Loucy (cell line): ENCODE results near the gene DCPS.

ENCODE experiments used
- H2AFZ ChIP-seq: fragments of 200-600 bp; sonication (generic); 2 replicates; pipeline ENCODE4 v1.6.0; 2016; ENCODE audit warnings: antibody characterized with exemption, mild to moderate bottlenecking, low read length, moderate library complexity
- H3F3A ChIP-seq: fragments of 200-600 bp; 2 replicates; pipeline ENCODE4 v1.6.0; 2016; ENCODE audit warnings: antibody characterized with exemption, low read depth, mild to moderate bottlenecking
- H3K27me3 ChIP-seq: fragments of 200-600 bp; sonication (generic); 2 replicates; pipeline ENCODE4 v1.6.1; 2014; ENCODE audit warnings: low read length, mild to moderate bottlenecking; ENCODE audit not compliant: insufficient read depth, poor library complexity, severe bottlenecking
- H3K36me3 ChIP-seq: fragments of 200-600 bp; sonication (generic); 2 replicates; pipeline ENCODE4 v1.6.1; 2016; ENCODE audit warnings: low read length; ENCODE audit not compliant: insufficient read depth
- H3K4me1 ChIP-seq: fragments of 200-600 bp; sonication (generic); 2 replicates; pipeline ENCODE4 v1.5.1; 2014; ENCODE audit warnings: low read length, mild to moderate bottlenecking; ENCODE audit not compliant: insufficient read depth, poor library complexity, severe bottlenecking
- H3K4me2 ChIP-seq: fragments of 200-600 bp; sonication (generic); 2 replicates; pipeline ENCODE4 v1.6.0; 2014; ENCODE audit warnings: antibody characterized with exemption, low read length, low read depth, mild to moderate bottlenecking; ENCODE audit not compliant: poor library complexity, severe bottlenecking
- H3K4me3 ChIP-seq: fragments of 200-600 bp; sonication (generic); 2 replicates; pipeline ENCODE4 v1.5.1; 2014; ENCODE audit warnings: low read length, mild to moderate bottlenecking, mixed read lengths; ENCODE audit not compliant: poor library complexity, severe bottlenecking
- H3K79me2 ChIP-seq: fragments of 200-600 bp; sonication (generic); 2 replicates; pipeline ENCODE4 v1.6.1; 2014; ENCODE audit warnings: low read length; ENCODE audit not compliant: insufficient read depth
- H3K9ac ChIP-seq: fragments of 200-600 bp; sonication (generic); 2 replicates; pipeline ENCODE4 v1.6.0; 2014; ENCODE audit warnings: mild to moderate bottlenecking, low read depth, low read length, moderate library complexity; ENCODE audit not compliant: poor library complexity, severe bottlenecking
- H3K9me2 ChIP-seq: fragments of 200-600 bp; sonication (generic); replicated peaks from 2 replicates; pipeline ENCODE4 v1.6.1; 2016; ENCODE audit warnings: low read depth, low read length, mixed read lengths
- H3K9me3 ChIP-seq: fragments of 200-600 bp; sonication (generic); 2 replicates; pipeline ENCODE4 v1.6.1; 2014; ENCODE audit warnings: mild to moderate bottlenecking, antibody characterized with exemption, low read length, low read depth; ENCODE audit not compliant: insufficient read depth
- H4K20me1 ChIP-seq: fragments of 200-600 bp; sonication (generic); 2 replicates; pipeline ENCODE4 v1.6.0; 2014; ENCODE audit warnings: antibody characterized with exemption, low read length, mild to moderate bottlenecking; ENCODE audit not compliant: insufficient read depth, poor library complexity, severe bottlenecking
- CTCF ChIP-seq: fragments of 200-600 bp; sonication (generic); conservative IDR thresholded peaks from 2 replicates; pipeline ENCODE4 v1.5.1; 2014; ENCODE audit warnings: mild to moderate bottlenecking, antibody characterized with exemption, low read length
- EZH2phosphoT487 ChIP-seq: fragments of 200-600 bp; IDR thresholded peaks from 2 replicates; pipeline ENCODE4 v1.6.1; 2018; ENCODE audit warnings: antibody characterized with exemption, mild to moderate bottlenecking, moderate library complexity, borderline replicate concordance

DCPS gene

GRCh38 chr11:126337126-126337473 is 33.2 kb downstream of the DCPS start:
- Histone ChIP-seq H3K4me1 (peaks cover 44% of the 10 kb centered on the region), H3K9ac (peak overlapping the region; percentile 50), H3K36me3 (peaks cover 44% of the 10 kb centered on the region; the same call in 1 of the 2 replicates), H3K4me2 (peak overlapping the region; percentile 48), H3F3A (no peaks in the 10 kb centered on the region; the same call in 1 of the 2 replicates), H4K20me1 (no peaks in the 10 kb centered on the region), H3K79me2 (no peaks in the 10 kb centered on the region), H3K9me3 (no peaks in the 10 kb centered on the region), H3K9me2 (no peaks in the 10 kb centered on the region), H2AFZ (no peak overlapping the region), H3K27me3 (no peaks in the 10 kb centered on the region), H3K4me3 (no peak overlapping the region)
- TF ChIP-seq EZH2phosphoT487 (no peak), CTCF (no peak)

DNA sequence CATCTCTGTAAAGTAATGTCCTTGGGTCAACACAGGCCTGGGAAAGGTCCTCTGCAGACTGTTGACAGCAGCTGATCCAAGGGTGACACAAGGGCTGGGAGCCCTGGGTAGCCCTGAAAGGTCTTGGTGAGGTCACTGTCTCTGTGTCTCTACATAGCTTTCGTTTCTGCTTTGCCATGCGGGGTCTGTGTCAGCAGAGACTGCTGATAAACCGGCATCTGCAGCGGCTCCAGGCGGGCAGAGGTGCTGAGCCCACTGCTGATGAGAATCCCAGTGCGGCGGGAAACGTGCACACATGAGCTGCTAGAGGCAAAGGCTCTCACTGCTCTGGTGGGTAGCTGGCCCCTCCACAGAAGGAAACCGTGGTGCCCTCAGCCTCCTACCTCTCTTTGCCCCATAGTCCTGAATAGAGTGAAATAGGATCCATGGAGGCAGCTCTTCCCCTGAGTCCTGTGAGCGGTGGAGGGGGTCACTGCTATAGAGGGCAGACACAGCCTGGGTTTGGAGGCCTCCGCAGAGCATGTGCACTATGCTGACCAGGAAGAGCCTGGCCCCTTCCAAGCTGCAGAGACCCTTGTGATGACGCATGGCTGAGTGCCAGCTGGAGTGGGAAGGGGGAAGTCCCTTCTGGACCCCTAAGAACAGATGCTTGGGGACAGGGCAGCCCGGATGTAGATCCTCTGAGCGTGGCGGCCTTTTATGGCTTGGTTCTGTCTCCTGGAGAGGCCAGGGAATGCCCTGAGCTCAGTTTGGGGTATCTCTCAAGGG is 33.8 kb downstream of the DCPS start:
- peak overlapping the region; percentile 48 for H3K4me2 ChIP-seq
- TF ChIP-seq EZH2phosphoT487 (no peak), CTCF (no peak)
- H3K9me3 ChIP-seq: no peaks in the 10 kb centered on the region
- H3K4me1 ChIP-seq: peaks cover 49% of the 10 kb centered on the region
- no peaks in the 10 kb centered on the region for H4K20me1 ChIP-seq
- peak overlapping the region; percentile 50 for H3K9ac ChIP-seq
- H3K4me3 ChIP-seq: no peak overlapping the region
- H3F3A ChIP-seq: no peaks in the 10 kb centered on the region; the same call in 1 of the 2 replicates
- no peak overlapping the region for H2AFZ ChIP-seq
- H3K36me3 ChIP-seq: peaks cover 39% of the 10 kb centered on the region; the same call in 1 of the 2 replicates
- no peaks in the 10 kb centered on the region for H3K27me3 ChIP-seq
- H3K79me2 ChIP-seq: no peaks in the 10 kb centered on the region
- H3K9me2 ChIP-seq: no peaks in the 10 kb centered on the region

GRCh38 chr11:126338346-126339055 is 34.6 kb downstream of the DCPS start:
- Histone ChIP-seq H3K9me2 (no peaks in the 10 kb centered on the region), H3K36me3 (peaks cover 36% of the 10 kb centered on the region; the same call in 1 of the 2 replicates), H3K27me3 (no peaks in the 10 kb centered on the region), H2AFZ (no peak overlapping the region), H3F3A (no peaks in the 10 kb centered on the region; the same call in 1 of the 2 replicates), H3K9me3 (no peaks in the 10 kb centered on the region), H3K4me1 (peaks cover 49% of the 10 kb centered on the region), H3K4me2 (no peak overlapping the region), H3K9ac (no peak overlapping the region), H3K79me2 (peaks cover 3% of the 10 kb centered on the region; the same call in 1 of the 2 replicates), H3K4me3 (no peak overlapping the region), H4K20me1 (no peaks in the 10 kb centered on the region)
- TF ChIP-seq CTCF: no peak
- TF ChIP-seq EZH2phosphoT487: no peak
